ENCODE results near the gene CCDC170. TPM values are rescaled to one million over a fixed set of nuclear protein-coding genes. Genes with fewer than 3 reads are reported as not detected.

CCDC170 gene
- polyA plus RNA-seq, 1 of the 3 experiments (the other 2 are of a cell fraction): not detected

- no peak for TF ChIP-seq SMC3 (IDR thresholded peaks at IDR 0.05; ENCODE audit: low read depth, low read length)
- no peak for TF ChIP-seq YY1 (IDR thresholded peaks at IDR 0.05; ENCODE audit: low read depth)
- TF ChIP-seq TEAD4 (IDR thresholded peaks at IDR 0.05; ENCODE audit: borderline replicate concordance, insufficient read depth): no peak
- TF ChIP-seq RXRA (IDR thresholded peaks at IDR 0.05; ENCODE audit: borderline replicate concordance, low read depth): no peak
- TF ChIP-seq FOSL2 (IDR thresholded peaks at IDR 0.05; ENCODE audit: borderline replicate concordance, low read depth): no peak
Observed at GRCh38 chr6:151610326-151610725, 116.5 kb downstream of the CCDC170 start (continued).

- WGBS (ENCODE audit: low lambda C conversion rate): 30% methylated on average over 4 of the region's 4 CpGs
- no peak overlapping the region for H2AFZ ChIP-seq (ENCODE audit: low read depth)
- no peaks in the 10 kb centered on the region for H3K36me3 ChIP-seq (replicated peaks in 1 of 2; ENCODE audit: control insufficient read depth in 1 of 2, insufficient read depth in 2 of 2, low read length in 1 of 2)
- H3K4me1 ChIP-seq (ENCODE audit: control insufficient read depth in 1 of 2, insufficient read depth in 2 of 2, low read depth in 1 of 2, low read length in 1 of 2): no peaks in the 10 kb centered on the region
- no peaks in the 10 kb centered on the region for H3F3A ChIP-seq (replicated peaks; ENCODE audit: insufficient read depth)
- ChIA-PET POLR2A (no interaction called here), CTCF (no interaction called here)
- H3K27ac ChIP-seq (ENCODE audit: low read depth in 2 of 2, low read length in 1 of 2): no peak overlapping the region
- no peak overlapping the region for H3K4me3 ChIP-seq (ENCODE audit: low read depth in 2 of 2, low read length in 1 of 2)
- no peaks in the 10 kb centered on the region for H3K79me2 ChIP-seq (ENCODE audit: insufficient read depth)
- no peak overlapping the region for H3K9ac ChIP-seq
- H3K27me3 ChIP-seq (ENCODE audit: insufficient read depth): no peaks in the 10 kb centered on the region
- H3K9me3 ChIP-seq: no peaks in the 10 kb centered on the region
- no peak overlapping the region for H3K4me2 ChIP-seq
- DNase-seq: no peak
- no peak for TF ChIP-seq FOSL2 (IDR thresholded peaks at IDR 0.05; ENCODE audit: borderline replicate concordance, low read depth)
- no peak for TF ChIP-seq SIN3A (IDR thresholded peaks at IDR 0.05; ENCODE audit: borderline replicate concordance, low read depth, low read length)
- no peak for TF ChIP-seq FOXM1 (IDR thresholded peaks at IDR 0.05; ENCODE audit: low read depth)
- no peak for TF ChIP-seq USF2 (IDR thresholded peaks at IDR 0.05; ENCODE audit: borderline replicate concordance, low read depth, low read length)
- no peak for TF ChIP-seq MEF2A (IDR thresholded peaks at IDR 0.05; ENCODE audit: borderline replicate concordance, low read depth)
- no peak for TF ChIP-seq CHD2 (IDR thresholded peaks at IDR 0.05; ENCODE audit: low read length, partially characterized antibody)
- no peak for TF ChIP-seq TEAD4 (IDR thresholded peaks at IDR 0.05; ENCODE audit: borderline replicate concordance, insufficient read depth)
- TF ChIP-seq RAD21 (IDR thresholded peaks at IDR 0.05; ENCODE audit: low read length): no peak
- no peak for TF ChIP-seq GABPA (IDR thresholded peaks at IDR 0.05; ENCODE audit: low read depth)
- no peak for TF ChIP-seq SMC3 (IDR thresholded peaks at IDR 0.05; ENCODE audit: low read depth, low read length)
- no peak for TF ChIP-seq RXRA (IDR thresholded peaks at IDR 0.05; ENCODE audit: borderline replicate concordance, low read depth)
- TF ChIP-seq MAX (IDR thresholded peaks at IDR 0.05; ENCODE audit: low read depth): no peak
- no peaks in the 10 kb centered on the region for H4K20me1 ChIP-seq (ENCODE audit: insufficient read depth)
- H3K9me2 ChIP-seq: no peaks in the 10 kb centered on the region
Observed at GRCh38 chr6:151614630-151615029, 120.8 kb downstream of the CCDC170 start.

- Histone ChIP-seq H3K4me2 (no peak overlapping the region), H3K4me1 (ENCODE audit: control insufficient read depth in 1 of 2, insufficient read depth in 2 of 2, low read depth in 1 of 2, low read length in 1 of 2) (no peaks in the 10 kb centered on the region), H2AFZ (ENCODE audit: low read depth) (no peak overlapping the region), H4K20me1 (ENCODE audit: insufficient read depth) (no peaks in the 10 kb centered on the region), H3K4me3 (ENCODE audit: low read depth in 2 of 2, low read length in 1 of 2) (no peak overlapping the region), H3K79me2 (ENCODE audit: insufficient read depth) (no peaks in the 10 kb centered on the region), H3F3A (replicated peaks; ENCODE audit: insufficient read depth) (no peaks in the 10 kb centered on the region), H3K27ac (ENCODE audit: low read depth in 2 of 2, low read length in 1 of 2) (no peak overlapping the region), H3K9me2 (no peaks in the 10 kb centered on the region), H3K27me3 (ENCODE audit: insufficient read depth) (no peaks in the 10 kb centered on the region; the same call in 1 of the 2 replicates), H3K9ac (no peak overlapping the region), H3K9me3 (no peaks in the 10 kb centered on the region), H3K36me3 (replicated peaks in 1 of 2; ENCODE audit: control insufficient read depth in 1 of 2, insufficient read depth in 2 of 2, low read length in 1 of 2) (no peaks in the 10 kb centered on the region)
- CTCF ChIA-PET: interaction anchor here (1.2 kb wide), 2 partner anchors 33 to 40 kb away, joined by 3 read pairs; no protein-coding TSS in a partner anchor
- TF ChIP-seq TAF1 (IDR thresholded peaks at IDR 0.05; ENCODE audit: borderline replicate concordance, low read depth, low read length) (no peak), GATA2 (CRISPR knock-in tag; IDR thresholded peaks at IDR 0.05) (no peak)
- 10% methylated on average over 5 of the region's 5 CpGs for WGBS (ENCODE audit: low lambda C conversion rate)
- POLR2A ChIA-PET: no interaction called here
- peak; percentile 3 for DNase-seq
Observed at GRCh38 chr6:151616091-151616513, 122.3 kb downstream of the CCDC170 start.
